Lower leg skin (tissue), 4 donors: ENCODE measurements around the gene SUMO3. TPM values are rescaled to one million over a fixed set of nuclear protein-coding genes. Genes with fewer than 3 reads are reported as not detected.

Experiments used
- DNase-seq, 2 donors: peaks; one replicate each; pipeline ENCODE4 v3.0.0-alpha.2; 2019; ENCODE audit warnings: low spot score in 2 of 2
- H3K4me3 ChIP-seq: fragments of 200-600 bp; sonication (generic); 2 replicates; pipeline ENCODE4 v1.5.1; 2017; ENCODE audit warnings: mild to moderate bottlenecking, low read depth; ENCODE audit not compliant: poor library complexity, severe bottlenecking
- POLR2A ChIP-seq, 2 donors: fragments of 450-650 bp; IDR thresholded peaks; one replicate each; pipeline ENCODE4 v1.6.1; 2016 to 2017; ENCODE audit warnings: antibody characterized with exemption in 2 of 2, mild to moderate bottlenecking in 1 of 2, moderate library complexity in 1 of 2
- WGBS, 2 donors: methylation state at CpG; one replicate each; pipeline ENCODE4 v1.1.5; 2018; 5-methylcytosine and 5-hydroxymethylcytosine counted together
- intact Hi-C: fragments of 100-400 bp; cut with DNase I; formaldehyde crosslinking; loops from one replicate; pipeline ENCODE4 v1.15.0; 2023; ENCODE audit warnings: low total_unique reads
- total RNA-seq, 4 donors: library from RNA; depleted of rRNA; stranded (reverse); fragments of >200 nt; gene quantifications; one replicate each; pipeline ENCODE4 v1.1.0, GENCODE V29; 2016
- TF ChIP-seq, protein P1 (sequence below), 3 donors: fragments of 450-650 bp; IDR thresholded peaks; one replicate each; pipeline ENCODE4 v1.5.1; 2016; ENCODE audit warnings: antibody characterized with exemption in 3 of 3, mild to moderate bottlenecking in 3 of 3, moderate library complexity in 2 of 3

SUMO3 gene
- total RNA-seq, 4 donors from 2014 or later: 35.6 to 52.6 (median 42.5) TPM

GRCh38 chr21:44757731-44758130 is 60.1 kb downstream of the SUMO3 start:
- no peak for TF ChIP-seq POLR2A (IDR thresholded peaks at IDR 0.05)
- TF ChIP-seq, protein P1, sequence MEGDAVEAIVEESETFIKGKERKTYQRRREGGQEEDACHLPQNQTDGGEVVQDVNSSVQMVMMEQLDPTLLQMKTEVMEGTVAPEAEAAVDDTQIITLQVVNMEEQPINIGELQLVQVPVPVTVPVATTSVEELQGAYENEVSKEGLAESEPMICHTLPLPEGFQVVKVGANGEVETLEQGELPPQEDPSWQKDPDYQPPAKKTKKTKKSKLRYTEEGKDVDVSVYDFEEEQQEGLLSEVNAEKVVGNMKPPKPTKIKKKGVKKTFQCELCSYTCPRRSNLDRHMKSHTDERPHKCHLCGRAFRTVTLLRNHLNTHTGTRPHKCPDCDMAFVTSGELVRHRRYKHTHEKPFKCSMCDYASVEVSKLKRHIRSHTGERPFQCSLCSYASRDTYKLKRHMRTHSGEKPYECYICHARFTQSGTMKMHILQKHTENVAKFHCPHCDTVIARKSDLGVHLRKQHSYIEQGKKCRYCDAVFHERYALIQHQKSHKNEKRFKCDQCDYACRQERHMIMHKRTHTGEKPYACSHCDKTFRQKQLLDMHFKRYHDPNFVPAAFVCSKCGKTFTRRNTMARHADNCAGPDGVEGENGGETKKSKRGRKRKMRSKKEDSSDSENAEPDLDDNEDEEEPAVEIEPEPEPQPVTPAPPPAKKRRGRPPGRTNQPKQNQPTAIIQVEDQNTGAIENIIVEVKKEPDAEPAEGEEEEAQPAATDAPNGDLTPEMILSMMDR (IDR thresholded peaks at IDR 0.05): no peak
- no peak overlapping the region for H3K4me3 ChIP-seq
- intact Hi-C loops: no loop called here
- DNase-seq: no peak
- WGBS, 2 donors: 87 to 88% methylated on average over 6 of the region's 6 CpGs

DNA sequence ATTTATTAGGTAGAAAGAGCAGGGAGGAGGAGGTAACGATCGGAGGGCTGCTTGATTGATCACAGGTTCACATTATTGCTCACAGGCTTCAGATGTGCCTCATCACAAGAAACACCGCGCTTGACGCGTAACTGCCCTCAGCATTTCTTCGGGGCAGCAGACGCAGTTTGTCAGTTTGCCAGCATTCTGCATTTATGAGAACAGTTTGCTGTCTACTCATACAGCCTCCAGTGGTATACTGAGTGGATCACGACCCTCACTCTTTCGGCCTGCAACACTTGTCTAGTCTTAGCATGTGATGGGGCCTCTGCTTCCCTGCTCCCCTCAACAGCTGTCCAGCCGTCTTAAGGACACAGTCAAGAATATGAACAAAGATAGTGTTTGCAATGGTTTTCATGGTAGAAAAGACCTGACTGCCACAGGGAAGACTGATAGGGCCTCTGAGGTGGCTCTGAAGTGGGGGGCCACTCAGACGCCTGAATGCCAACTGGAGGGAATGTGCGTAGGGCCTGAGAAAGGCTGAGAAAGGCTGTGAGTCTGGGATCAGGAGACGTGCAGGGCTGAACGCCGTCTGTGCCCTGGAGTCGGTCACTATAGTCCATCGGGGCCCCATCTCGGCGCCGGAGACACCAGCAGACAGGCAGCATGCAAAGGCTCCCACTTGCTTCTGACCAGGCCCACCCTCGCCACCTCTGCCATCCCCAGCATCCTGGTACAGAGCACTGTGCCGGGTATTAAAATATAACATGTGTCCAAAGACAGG is 61.3 kb downstream of the SUMO3 start:
- TF ChIP-seq POLR2A (IDR thresholded peaks at IDR 0.05): no peak
- TF ChIP-seq, protein P1 (IDR thresholded peaks at IDR 0.05): no peak
- 87 to 90% methylated on average over 23 of the region's 23 CpGs for WGBS, 2 donors
- H3K4me3 ChIP-seq: no peak overlapping the region
- intact Hi-C loops: no loop called here
- peak in 1 of 2 donors; percentile 80 for DNase-seq

Other genes starting within 250 kb of the SUMO3 start
- gene KRTAP10-4, start 244.3 kb downstream of the SUMO3 start, total RNA-seq: 1 to 10 TPM in 1 of 4 donors, not detected in 3; 6.3 TPM
- gene KRTAP10-5, start 237.5 kb downstream of the SUMO3 start, total RNA-seq: 1 to 10 TPM in 1 of 4 donors, not detected in 3; 6.1 TPM
- 1 to 10 TPM in 1 of 4 donors, not detected in 3; 1.3 TPM for gene KRTAP10-6, start 225.6 kb downstream of the SUMO3 start, total RNA-seq
- gene KRTAP10-7, start 217.5 kb downstream of the SUMO3 start, total RNA-seq: 10 to 100 TPM in 1 of 4 donors, 1 to 10 TPM in 1, not detected in 2; 2.4 to 11.0 TPM
- 1 to 10 TPM in 1 of 4 donors, not detected in 3; 4.6 TPM for gene KRTAP10-8, start 206.0 kb downstream of the SUMO3 start, total RNA-seq
- gene KRTAP10-9, start 191.0 kb downstream of the SUMO3 start, total RNA-seq: 1 to 10 TPM in 1 of 4 donors, not detected in 3; 4.7 TPM
- gene KRTAP10-10, start 180.7 kb downstream of the SUMO3 start, total RNA-seq: 1 to 10 TPM in 1 of 4 donors, not detected in 3; 5.3 TPM
- gene KRTAP10-11, start 171.6 kb downstream of the SUMO3 start, total RNA-seq: 1 to 10 TPM in 1 of 4 donors, not detected in 3; 6.5 TPM
- gene KRTAP12-4, start 163.4 kb downstream of the SUMO3 start, total RNA-seq: not detected
- 10 to 100 TPM in 1 of 4 donors, not detected in 3; 13.2 TPM for gene KRTAP12-3, start 160.1 kb downstream of the SUMO3 start, total RNA-seq
- 10 to 100 TPM in 1 of 4 donors, not detected in 3; 17.5 TPM for gene KRTAP12-2, start 151.1 kb downstream of the SUMO3 start, total RNA-seq
- 10 to 100 TPM in 1 of 4 donors, not detected in 3; 12.3 TPM for gene KRTAP12-1, start 135.9 kb downstream of the SUMO3 start, total RNA-seq
- 1 to 10 TPM in 1 of 4 donors, not detected in 3; 2.1 TPM for gene KRTAP10-12, start 120.9 kb downstream of the SUMO3 start, total RNA-seq
- under 1 TPM in 1 of 4 donors, not detected in 3; 0.06 TPM for gene TSPEAR, start 106.5 kb downstream of the SUMO3 start, total RNA-seq
- gene UBE2G2, start 16.2 kb downstream of the SUMO3 start, total RNA-seq: 10 to 100 TPM; 37.2 to 61.8 (median 49.8) TPM
- gene PTTG1IP, start 55.6 kb upstream of the SUMO3 start, total RNA-seq: 100 to 1,000 TPM; 110 to 193 (median 133) TPM
- 10 to 100 TPM; 18.4 to 40.7 (median 20.4) TPM for gene ITGB2, start 102.8 kb upstream of the SUMO3 start, total RNA-seq
- gene SLX9, start 122.0 kb upstream of the SUMO3 start, total RNA-seq: 10 to 100 TPM; 19.0 to 36.4 (median 31.6) TPM